Astrocyte (in vitro differentiated cells and primary cell): ENCODE results near the gene PHAF1.

Experiments used
- EZH2 ChIP-seq: IDR thresholded peaks from 2 replicates; pipeline ENCODE4 v1.6.1; 2012; ENCODE audit warnings: mild to moderate bottlenecking, low read length, inconsistent platforms; ENCODE audit not compliant: insufficient read depth
- TF ChIP-seq, protein P1 (sequence below): IDR thresholded peaks from 2 replicates; pipeline ENCODE4 v1.5.1; 2011; ENCODE audit warnings: low read depth, mild to moderate bottlenecking, inconsistent platforms, low read length, moderate library complexity; ENCODE audit not compliant: insufficient read depth

DNA sequence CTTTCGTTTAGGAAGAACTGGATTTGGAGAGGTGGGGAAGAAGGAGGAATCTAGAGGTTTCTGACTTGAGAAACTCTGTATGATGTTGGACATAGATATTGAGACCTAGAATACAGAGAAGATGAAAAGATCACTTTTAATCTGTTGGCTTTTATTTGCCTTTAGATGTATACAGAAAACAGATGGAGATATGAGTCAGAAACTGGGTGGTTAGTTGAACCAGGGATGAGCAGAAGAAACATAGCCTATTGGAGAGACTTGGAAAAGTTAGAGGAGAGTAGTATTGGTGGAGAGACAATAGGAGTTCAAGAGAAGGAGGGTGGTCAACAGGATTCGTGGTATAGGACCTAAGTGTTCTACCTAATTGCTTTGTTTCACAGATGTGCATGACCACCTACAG lies 5.1 kb downstream of the PHAF1 start:
- no peak for TF ChIP-seq EZH2
- TF ChIP-seq, protein P1, sequence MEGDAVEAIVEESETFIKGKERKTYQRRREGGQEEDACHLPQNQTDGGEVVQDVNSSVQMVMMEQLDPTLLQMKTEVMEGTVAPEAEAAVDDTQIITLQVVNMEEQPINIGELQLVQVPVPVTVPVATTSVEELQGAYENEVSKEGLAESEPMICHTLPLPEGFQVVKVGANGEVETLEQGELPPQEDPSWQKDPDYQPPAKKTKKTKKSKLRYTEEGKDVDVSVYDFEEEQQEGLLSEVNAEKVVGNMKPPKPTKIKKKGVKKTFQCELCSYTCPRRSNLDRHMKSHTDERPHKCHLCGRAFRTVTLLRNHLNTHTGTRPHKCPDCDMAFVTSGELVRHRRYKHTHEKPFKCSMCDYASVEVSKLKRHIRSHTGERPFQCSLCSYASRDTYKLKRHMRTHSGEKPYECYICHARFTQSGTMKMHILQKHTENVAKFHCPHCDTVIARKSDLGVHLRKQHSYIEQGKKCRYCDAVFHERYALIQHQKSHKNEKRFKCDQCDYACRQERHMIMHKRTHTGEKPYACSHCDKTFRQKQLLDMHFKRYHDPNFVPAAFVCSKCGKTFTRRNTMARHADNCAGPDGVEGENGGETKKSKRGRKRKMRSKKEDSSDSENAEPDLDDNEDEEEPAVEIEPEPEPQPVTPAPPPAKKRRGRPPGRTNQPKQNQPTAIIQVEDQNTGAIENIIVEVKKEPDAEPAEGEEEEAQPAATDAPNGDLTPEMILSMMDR: no peak
